Measurements from ENCODE around the gene ISM2. TPM values are rescaled to one million over a fixed set of nuclear protein-coding genes. Genes with fewer than 3 reads are reported as not detected.

Gene ISM2
- total RNA-seq (2021; ENCODE audit: unreplicated experiment): not detected
- polyA plus RNA-seq (2012): not detected in 2 replicates
- percentile 14 among the genes with signal in this experiment for Bru-seq, nascent RNA
- BruChase-seq, experiment 1, labeled RNA remaining after a 6-hour chase: percentile 13 among the genes with signal in this experiment
- BruChase-seq, experiment 2, labeled RNA remaining after a 2-hour chase: percentile 12 among the genes with signal in this experiment
- long read RNA-seq: 0 reads

GRCh38 chr14:77498120-77498979 lies at the start of gene ISM2:
TSS of gene ISM2 (minus strand) at chr14:77498816. CDS start at chr14:77498793, 23 bp downstream.
- no peak for TF ChIP-seq CTCF (IDR thresholded peaks at IDR 0.05 in 2 of 3, conservative IDR thresholded peaks at IDR 0.05 in 1 of 3; ENCODE audit: borderline replicate concordance in 1 of 3, insufficient read depth in 1 of 3, low read depth in 2 of 3, low read length in 2 of 3)
- TF ChIP-seq ZNF274 (IDR thresholded peaks at IDR 0.05; ENCODE audit: low read depth, low read length): no peak
- no peak for TF ChIP-seq ZBTB33 (IDR thresholded peaks at IDR 0.05; ENCODE audit: extremely low read depth, insufficient replicate concordance, low read length)
- TF ChIP-seq REST (IDR thresholded peaks at IDR 0.05; ENCODE audit: low read depth): no peak
- H3K79me2 ChIP-seq (ENCODE audit: insufficient read depth, low read length): no peaks in the 10 kb centered on the region
- no TSS peak for BruUV-seq (replicated peaks)
- no peaks in the 10 kb centered on the region for H3K9me3 ChIP-seq (ENCODE audit: control insufficient read depth in 1 of 2, insufficient read depth in 1 of 2, low read depth in 1 of 2, low read length in 2 of 2)
- ATAC-seq (no peak), DNase-seq (ENCODE audit: low read depth, low spot score) (no peak)
- no peaks in the 10 kb centered on the region for H4K20me1 ChIP-seq (ENCODE audit: insufficient read depth)
- no peak within 1 kb of the TSS for H3K4me3 ChIP-seq (replicated peaks in 1 of 2; ENCODE audit: low read depth in 1 of 2, low read length in 2 of 2)
- H2AFZ ChIP-seq (ENCODE audit: low read depth, low read length, poor library complexity, severe bottlenecking): no peak within 1 kb of the TSS
- no peaks in the 10 kb centered on the region for H3K9me2 ChIP-seq (ENCODE audit: insufficient read depth)
- intact Hi-C loops (cut with micrococcal nuclease): no loop called here
- no peaks in the 10 kb centered on the region for H3K4me1 ChIP-seq (ENCODE audit: control insufficient read depth in 1 of 2, insufficient read depth in 2 of 2, low read length in 2 of 2)
- ChIA-PET CTCF (no interaction called here), RAD21 (ENCODE audit: low non-redundant PET in 1 of 2, low total read pairs in 2 of 2, uncharacterized antibody in 2 of 2, unreplicated experiment in 2 of 2) (no interaction called here), POLR2A (no interaction called here)
- H3K27ac ChIP-seq (ENCODE audit: low read depth, low read length): no peak within 1 kb of the TSS
- no peaks in the 10 kb centered on the region for H3K27me3 ChIP-seq (ENCODE audit: insufficient read depth, low read length)
- H3K9ac ChIP-seq (ENCODE audit: low read length): no peak within 1 kb of the TSS
- no peak within 1 kb of the TSS for H3K4me2 ChIP-seq (ENCODE audit: low read length)
- no peaks in the 10 kb centered on the region for H3K36me3 ChIP-seq (ENCODE audit: control insufficient read depth in 1 of 2, insufficient read depth in 2 of 2, low read length in 2 of 2)

Measured in HCT116 (cell line).